Measurements from ENCODE around the gene NAT8L.

The NAT8L gene

GRCh38 chr4:2046031-2046961, 12.8 kb upstream of the NAT8L start:
- DNase-seq (ENCODE audit: low spot score) = no peak

DNA sequence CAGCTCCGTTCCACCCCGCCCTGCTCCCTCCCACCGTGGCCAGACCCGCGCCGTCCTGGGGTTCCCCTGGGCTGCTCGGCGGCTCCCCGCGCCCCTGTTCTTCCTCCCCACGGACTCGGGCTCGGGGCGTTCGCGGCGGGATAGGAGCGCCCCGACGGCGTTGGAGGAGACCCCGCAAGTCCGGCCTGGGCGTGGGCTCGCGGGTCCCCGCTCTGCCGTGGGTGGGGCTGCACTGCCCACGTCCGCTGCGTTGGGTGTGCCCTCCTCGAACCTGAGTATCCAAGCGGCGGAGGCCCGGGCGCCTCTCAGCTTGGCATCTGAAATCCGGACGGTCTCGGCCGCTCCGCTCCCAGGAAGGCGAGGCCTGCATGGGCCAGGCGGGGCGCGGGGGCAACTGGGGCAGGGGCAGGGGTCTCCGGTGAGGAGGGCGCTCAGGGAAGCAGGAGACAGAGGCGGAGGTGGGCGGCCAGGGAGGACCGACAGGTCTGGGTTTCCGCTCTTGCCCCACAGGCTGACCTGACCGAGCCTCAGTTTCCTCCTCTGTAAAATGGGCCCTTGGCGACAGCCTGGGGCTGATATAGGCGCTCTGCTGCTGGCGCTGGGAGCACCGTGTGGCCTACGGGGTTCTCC, 12.0 kb upstream of the NAT8L start:
- no peak for DNase-seq (ENCODE audit: low spot score)

DNA sequence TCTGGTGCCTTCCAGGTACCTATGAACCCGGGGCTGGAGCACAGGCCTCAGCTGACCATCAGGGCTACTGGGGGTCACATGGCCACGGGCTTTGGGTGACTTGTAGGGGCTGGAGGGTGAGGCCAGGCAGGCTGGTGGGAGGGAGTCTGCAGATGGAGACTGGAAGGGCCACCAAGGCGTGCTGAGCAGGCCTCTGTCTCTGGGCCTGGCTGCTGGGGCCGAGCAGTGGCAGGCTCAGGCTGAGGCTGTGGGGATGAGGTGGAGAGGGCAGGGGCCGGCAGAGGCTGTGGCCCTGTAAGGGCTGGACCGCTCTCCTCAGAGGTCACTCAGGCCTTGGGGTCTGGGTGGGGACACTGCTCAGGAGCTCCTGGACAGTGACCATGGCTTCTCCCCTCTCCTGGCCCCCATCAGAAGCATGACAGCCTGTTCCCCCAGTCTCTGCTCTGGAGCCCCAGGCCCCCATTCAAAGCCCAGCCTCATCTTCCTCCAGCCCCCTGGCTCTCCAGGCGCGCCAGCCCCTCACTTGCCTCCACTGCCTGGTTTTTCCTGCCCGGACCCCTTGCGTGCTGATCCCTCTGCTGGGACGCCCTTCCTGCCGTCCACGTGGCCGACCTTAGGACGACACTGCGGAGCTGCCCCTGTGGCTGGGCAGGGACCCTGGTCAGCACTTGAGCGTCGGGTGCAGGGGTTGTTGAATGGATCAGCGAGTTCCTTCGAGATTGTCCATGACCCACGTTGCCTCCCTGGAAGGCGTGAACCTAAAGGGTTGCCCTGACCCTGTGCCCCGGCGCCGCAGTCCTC, 11.1 kb upstream of the NAT8L start:
- no peak for DNase-seq (ENCODE audit: low spot score)

DNA sequence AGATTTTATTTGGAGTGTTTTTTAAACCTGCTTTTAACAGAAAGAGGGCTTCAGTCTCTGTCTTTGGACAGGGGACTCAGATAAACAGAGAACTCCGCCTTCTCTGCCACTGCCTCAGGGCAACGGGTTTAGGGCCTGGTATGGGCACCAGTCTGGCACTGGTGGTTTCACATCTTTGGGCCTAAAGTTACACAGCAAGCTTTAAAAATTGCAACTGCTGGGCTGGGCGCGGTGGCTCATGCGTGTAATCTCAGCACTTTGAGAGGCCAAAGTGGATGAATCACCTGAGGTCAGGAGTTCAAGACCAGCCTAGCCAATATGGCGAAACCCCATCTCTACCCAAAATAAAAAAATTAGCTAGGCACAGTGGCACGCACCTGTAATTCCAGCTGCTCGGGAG, 10.3 kb upstream of the NAT8L start:
- no peak for DNase-seq (ENCODE audit: low spot score)

DNA sequence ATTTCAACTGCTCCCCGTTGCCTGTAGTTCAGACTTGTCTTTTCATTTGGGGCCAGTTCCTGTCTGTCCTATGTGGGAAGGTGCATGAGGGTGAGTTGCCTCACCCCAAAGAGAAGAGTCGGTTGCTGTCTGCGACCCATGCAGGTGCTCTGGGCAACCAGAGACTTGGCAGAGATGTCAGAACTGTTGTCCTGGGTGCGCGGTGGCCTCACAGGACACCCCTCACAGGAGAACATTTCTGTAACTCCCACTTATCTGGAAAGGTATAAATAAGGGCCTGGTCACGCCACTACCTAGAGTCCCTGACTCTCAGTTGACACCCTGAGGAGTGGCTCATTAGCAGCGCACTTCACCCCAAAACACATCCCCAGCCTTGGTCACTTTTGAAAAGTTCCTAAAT, 9.7 kb upstream of the NAT8L start:
- no peak for DNase-seq (ENCODE audit: low spot score)

DNA sequence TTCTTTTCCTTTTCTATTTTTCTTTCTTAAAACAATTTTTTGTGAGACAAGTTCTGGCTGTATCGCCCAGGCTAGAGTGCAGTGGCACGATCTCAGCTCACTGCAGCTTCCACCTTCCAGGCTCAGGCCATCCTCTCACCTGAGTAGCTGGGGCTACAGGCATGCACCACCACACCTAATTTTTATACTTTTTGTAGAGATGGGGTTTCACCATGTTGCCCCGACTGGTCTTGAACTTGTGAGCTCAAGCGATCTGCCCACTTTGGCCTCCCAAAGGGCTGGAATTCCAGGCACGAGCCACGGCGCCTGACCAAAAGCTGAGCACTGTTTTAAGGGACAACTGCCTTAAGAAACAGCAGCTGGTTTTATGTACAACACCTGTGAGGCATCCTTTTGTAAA, 9.3 kb upstream of the NAT8L start:
- DNase-seq (ENCODE audit: low spot score) = no peak

- no peak for DNase-seq (ENCODE audit: low spot score)
These were observed 8.0 kb upstream of the NAT8L start for GRCh38 chr4:2051086-2051485.

- no peak for DNase-seq (ENCODE audit: low spot score)
These were observed 4.9 kb upstream of the NAT8L start for GRCh38 chr4:2054217-2054616.

DNA sequence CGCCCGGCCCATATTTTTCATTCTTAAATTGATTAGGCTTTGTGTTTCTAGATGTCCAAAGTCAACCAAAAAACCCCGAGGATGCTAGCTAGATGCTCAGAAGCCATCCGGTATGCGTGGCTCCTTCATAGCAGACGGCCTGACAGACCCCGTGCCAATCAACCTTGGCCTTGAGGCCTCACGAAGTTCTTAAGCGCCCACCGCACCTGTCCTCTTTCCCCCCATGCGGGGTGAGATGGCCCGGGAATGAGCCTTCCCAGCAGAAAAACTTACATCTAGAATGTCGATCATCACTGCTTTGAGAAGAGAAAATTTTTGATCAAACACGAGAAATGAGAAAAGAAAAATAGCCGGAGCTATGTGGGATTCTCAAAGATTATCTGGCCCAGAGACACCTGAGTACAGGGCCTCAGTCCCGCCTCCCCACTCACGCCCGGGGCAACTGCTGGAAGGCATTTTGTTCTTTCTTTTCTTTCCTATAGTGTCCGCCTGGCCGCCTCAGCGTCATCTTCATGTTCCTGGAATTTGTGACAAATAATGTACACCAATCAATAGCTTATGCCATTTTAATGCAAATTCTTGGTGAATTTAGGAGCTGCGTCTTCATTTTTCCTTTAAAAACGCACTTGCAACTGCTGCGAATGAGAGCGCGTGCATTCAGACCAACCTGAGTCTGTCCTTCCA, 1.6 kb upstream of the NAT8L start:
- DNase-seq (ENCODE audit: low spot score) = no peak

DNA sequence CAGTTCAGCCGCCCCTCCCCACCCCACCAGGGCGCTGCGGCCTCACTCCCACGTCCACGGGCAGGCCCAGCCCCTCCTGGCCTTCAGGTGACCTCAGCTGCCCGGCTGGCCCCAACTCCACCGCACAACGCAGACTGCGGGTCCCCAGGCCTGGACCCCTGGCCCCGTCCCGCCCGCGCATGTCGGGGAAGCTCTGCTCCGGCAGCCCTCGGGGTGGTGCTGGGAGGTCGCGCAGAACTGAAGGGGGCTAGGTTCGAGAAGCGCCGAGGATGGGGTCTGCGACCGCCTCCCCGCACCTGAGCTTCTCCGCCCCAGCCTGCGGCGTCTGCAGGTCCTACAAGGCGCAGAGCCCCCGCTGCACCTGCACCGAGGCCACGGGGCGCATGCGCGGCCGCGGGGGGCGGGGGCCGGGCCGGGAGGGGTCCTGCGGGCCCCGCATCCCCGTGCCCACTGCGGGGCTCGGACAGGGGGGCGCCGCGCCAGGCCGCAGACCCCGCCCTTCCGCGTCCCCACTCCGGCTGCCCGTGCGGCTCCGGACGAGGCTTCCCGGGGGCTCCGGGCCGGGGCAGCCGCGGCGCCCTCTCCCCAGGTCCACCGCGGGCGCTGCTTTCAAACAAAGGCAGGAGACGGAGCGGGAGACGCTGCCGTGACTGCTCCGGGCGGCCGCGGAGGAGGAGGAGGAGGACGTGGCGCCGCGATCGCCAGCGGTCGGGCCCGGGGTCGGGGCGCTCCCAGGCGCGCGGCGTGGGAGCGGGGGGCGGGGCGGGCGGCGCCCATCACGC, 672 bp upstream of the NAT8L start:
- no peak for DNase-seq (ENCODE audit: low spot score)

- no peak for DNase-seq (ENCODE audit: low spot score)
These were observed 837 bp downstream of the NAT8L start for GRCh38 chr4:2059726-2060602.

- no peak for DNase-seq (ENCODE audit: low spot score)
These were observed 1.6 kb downstream of the NAT8L start for GRCh38 chr4:2060611-2061185.

DNA sequence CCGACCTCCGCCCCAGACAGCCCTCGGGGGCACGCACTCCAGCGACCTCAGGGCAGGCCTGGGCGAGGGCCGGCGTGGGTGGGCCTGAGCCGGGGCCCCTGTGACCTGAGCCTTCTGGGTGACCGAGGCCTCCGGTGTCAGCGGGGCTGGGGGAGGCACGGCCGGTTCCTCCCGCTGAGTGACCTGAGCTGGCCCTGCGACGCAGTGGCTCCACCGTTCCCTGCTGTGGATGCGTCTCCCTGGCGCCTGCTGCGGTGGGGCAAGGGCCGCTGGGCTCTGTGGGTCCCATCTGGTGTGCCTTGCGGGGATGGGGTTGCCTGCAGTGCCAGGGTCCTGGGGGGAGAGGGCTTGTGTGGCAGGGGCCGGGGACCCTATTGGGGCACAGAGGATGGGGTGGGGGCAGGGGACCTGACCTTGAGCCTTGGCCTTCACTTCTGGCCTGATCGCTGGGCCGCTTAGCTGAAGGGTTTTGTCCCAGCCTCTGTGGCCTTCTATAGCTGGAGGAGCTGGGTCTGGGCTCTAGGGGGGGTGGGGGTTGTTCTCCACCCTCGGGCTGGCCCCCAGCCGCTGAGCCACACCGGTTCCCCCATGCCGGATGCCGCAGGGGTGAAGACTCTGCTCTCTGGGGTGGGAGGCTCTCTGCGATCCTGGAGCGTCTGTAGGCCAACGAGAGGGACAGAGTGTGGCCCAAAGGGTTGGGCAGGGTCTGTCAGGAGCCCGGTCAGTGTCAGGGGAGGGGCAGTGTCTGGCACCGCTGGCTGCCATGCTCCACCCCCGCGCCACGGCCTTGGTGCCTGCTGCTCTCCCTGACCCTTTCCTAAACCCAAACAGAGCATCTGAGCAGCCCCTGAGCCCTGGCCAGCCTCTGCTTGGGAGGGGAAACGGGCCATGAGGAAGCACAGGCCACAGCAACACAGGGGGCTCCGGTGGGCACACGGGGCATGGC, 2.3 kb downstream of the NAT8L start:
- no peak for DNase-seq (ENCODE audit: low spot score)

- DNase-seq (ENCODE audit: low spot score) = no peak
These were observed 3.2 kb downstream of the NAT8L start for GRCh38 chr4:2062168-2062807.

DNA sequence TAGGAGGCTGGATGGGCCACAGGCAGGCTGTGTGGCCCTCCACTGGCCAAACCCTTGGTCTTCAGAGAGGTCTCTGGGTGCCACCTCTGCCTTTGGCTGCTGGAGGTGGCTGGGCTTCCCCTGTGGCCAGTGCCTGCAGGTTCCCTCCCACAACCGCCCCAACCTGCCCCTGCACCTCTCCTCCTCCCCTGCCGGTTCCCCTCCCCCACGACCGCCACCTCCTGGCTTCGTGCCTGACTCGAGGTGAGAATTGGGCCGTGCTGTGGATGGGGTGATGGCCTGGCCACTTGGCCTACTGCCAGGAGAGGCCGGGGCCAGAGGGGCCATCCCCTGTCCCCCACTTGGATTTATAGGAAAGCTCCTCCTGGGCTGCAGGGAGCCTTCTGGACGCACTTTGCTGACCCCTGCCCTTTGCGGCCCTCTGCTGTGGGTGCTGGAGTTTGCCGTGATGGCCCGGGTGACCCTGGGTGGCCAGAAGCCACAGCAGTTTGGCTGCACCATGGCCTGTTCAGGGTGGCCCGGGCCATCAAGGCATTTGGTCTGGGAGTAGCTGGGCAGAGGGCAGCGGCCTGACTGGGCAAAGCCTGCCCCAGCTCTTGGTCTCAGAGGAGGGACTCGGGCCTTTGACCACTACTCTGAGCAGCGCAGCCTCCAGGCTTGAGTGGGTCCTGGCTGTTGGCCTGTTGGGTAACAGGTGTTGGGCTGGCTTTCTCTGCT, 3.8 kb downstream of the NAT8L start:
- DNase-seq (ENCODE audit: low spot score) = no peak

DNA sequence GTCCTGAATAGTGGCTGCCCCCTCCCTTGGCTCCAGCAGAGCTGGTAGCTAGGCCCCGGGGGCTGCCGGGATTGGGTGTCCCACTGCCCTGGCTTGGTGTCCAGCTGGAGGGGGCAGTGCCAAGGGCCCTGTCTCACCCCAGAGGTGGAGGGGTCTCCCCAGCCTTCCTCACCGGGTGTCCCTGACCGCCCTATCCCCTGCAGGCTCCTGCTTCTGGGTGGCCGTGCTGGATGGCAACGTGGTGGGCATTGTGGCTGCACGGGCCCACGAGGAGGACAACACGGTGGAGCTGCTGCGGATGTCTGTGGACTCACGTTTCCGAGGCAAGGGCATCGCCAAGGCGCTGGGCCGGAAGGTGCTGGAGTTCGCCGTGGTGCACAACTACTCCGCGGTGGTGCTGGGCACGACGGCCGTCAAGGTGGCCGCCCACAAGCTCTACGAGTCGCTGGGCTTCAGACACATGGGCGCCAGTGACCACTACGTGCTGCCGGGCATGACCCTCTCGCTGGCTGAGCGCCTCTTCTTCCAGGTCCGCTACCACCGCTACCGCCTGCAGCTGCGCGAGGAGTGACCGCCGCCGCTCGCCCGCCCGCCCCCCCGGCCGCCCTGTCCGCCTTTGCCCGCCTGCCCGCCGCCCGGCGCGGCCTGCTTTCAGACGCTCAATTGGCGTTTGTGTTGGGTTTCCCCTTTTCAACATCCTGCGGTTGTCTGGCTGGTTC, 4.6 kb downstream of the NAT8L start:
- DNase-seq (ENCODE audit: low spot score) = no peak

Measured in NAMALWA (cell line).